Esophagus squamous epithelium (tissue), 4 donors: ENCODE data around the gene RTN4RL1.

Experiments
- CTCF ChIP-seq, 6 experiments: fragments of 450-650 bp in 4 of 6; fragments of 200-600 bp in 2 of 6; sonication (generic) in 2 of 6; IDR thresholded peaks; one replicate each; pipeline ENCODE4 v1.5.1; 2016 to 2019; ENCODE audit warnings: antibody characterized with exemption in 6 of 6, mild to moderate bottlenecking in 4 of 6, moderate library complexity in 4 of 6
- POLR2A ChIP-seq, 4 donors: fragments of 450-650 bp; IDR thresholded peaks; one replicate each; pipeline ENCODE4 v1.6.1; 2017; ENCODE audit warnings: antibody characterized with exemption in 4 of 4, mild to moderate bottlenecking in 4 of 4, moderate library complexity in 3 of 4

GRCh38 chr17:2027528-2028233 is 2.5 kb upstream of the RTN4RL1 start:
- TF ChIP-seq CTCF (IDR thresholded peaks at IDR 0.05) (no peak), POLR2A (IDR thresholded peaks at IDR 0.05) (no peak)
